Breast epithelium (tissue), 3 donors: ENCODE data around the gene TAMALIN.

ENCODE experiments used
- POLR2A ChIP-seq: fragments of 450-650 bp; IDR thresholded peaks from one replicate; pipeline ENCODE4 v1.6.1; 2016; ENCODE audit warnings: antibody characterized with exemption, mild to moderate bottlenecking, moderate library complexity
- POLR2AphosphoS5 ChIP-seq, 3 donors: sonication (generic); formaldehyde crosslinking; IDR thresholded peaks; one replicate each; pipeline ENCODE4 v1.6.1; 2017; ENCODE audit warnings: antibody characterized with exemption in 3 of 3
- TF ChIP-seq, protein P1 (sequence below), 3 donors: fragments of 450-650 bp; IDR thresholded peaks; one replicate each; pipeline ENCODE4 v1.5.1; 2016 to 2017; ENCODE audit warnings: antibody characterized with exemption in 3 of 3, mild to moderate bottlenecking in 3 of 3, moderate library complexity in 3 of 3

- TF ChIP-seq POLR2A: no peak
- TF ChIP-seq, protein P1, sequence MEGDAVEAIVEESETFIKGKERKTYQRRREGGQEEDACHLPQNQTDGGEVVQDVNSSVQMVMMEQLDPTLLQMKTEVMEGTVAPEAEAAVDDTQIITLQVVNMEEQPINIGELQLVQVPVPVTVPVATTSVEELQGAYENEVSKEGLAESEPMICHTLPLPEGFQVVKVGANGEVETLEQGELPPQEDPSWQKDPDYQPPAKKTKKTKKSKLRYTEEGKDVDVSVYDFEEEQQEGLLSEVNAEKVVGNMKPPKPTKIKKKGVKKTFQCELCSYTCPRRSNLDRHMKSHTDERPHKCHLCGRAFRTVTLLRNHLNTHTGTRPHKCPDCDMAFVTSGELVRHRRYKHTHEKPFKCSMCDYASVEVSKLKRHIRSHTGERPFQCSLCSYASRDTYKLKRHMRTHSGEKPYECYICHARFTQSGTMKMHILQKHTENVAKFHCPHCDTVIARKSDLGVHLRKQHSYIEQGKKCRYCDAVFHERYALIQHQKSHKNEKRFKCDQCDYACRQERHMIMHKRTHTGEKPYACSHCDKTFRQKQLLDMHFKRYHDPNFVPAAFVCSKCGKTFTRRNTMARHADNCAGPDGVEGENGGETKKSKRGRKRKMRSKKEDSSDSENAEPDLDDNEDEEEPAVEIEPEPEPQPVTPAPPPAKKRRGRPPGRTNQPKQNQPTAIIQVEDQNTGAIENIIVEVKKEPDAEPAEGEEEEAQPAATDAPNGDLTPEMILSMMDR (IDR thresholded peaks at IDR 0.05): no peak
- TF ChIP-seq POLR2AphosphoS5 (IDR thresholded peaks at IDR 0.05): no peak
Measured at GRCh38 chr12:52024845-52025230, 18.1 kb downstream of the TAMALIN start.
